WTC11 (cell line): ENCODE measurements around the gene NENF. TPM values are rescaled to one million over a fixed set of nuclear protein-coding genes. Genes with fewer than 3 reads are reported as not detected.

Experiments
- ATAC-seq: fragments of 200-7000 bp; cut with Tn5 transposase; 2 replicates; pipeline ENCODE4 v1.10.0; 2021; ENCODE audit warnings: mild to moderate bottlenecking, moderate library complexity
- CTCF ChIA-PET: fragments of 300-600 bp; sonication (Branson Sonifier 250); formaldehyde crosslinking; loops from one replicate; lab custom pipeline; 2021; ENCODE audit warnings: antibody characterized with exemption; lab: Charles Lee
- POLR2A ChIA-PET: fragments of 350-600 bp; sonication (Branson Sonifier 250); formaldehyde crosslinking; loops from one replicate; lab custom pipeline; 2021; ENCODE audit warnings: antibody characterized with exemption; lab: Charles Lee
- DNase-seq: peaks from one replicate; pipeline ENCODE4 v3.0.0; 2021; ENCODE audit warnings: low spot score
- H3K27ac Mint-ChIP-seq: 2 replicates; pipeline ENCODE4 v1.8.0; 2021; ENCODE audit warnings: mixed read lengths
- H3K27me3 Mint-ChIP-seq: 2 replicates; pipeline ENCODE4 v1.8.0; 2021; ENCODE audit warnings: low read depth, mild to moderate bottlenecking, moderate library complexity, mixed read lengths
- H3K36me3 Mint-ChIP-seq: 2 replicates; pipeline ENCODE4 v1.8.0; 2021; ENCODE audit warnings: mixed read lengths
- H3K4me1 Mint-ChIP-seq: 2 replicates; pipeline ENCODE4 v1.8.0; 2022; ENCODE audit warnings: mixed read lengths
- H3K4me3 Mint-ChIP-seq: 2 replicates; pipeline ENCODE4 v1.8.0; 2021; ENCODE audit warnings: mild to moderate bottlenecking, moderate library complexity, mixed read lengths
- H3K9me3 Mint-ChIP-seq: 2 replicates; pipeline ENCODE4 v1.8.0; 2021; ENCODE audit warnings: mixed read lengths
- ARID4B ChIP-seq: sonication (generic); formaldehyde crosslinking; IDR thresholded peaks from 2 replicates; pipeline ENCODE4 v1.8.0; 2023; ENCODE audit warnings: missing genetic modification reagents, mild to moderate bottlenecking, borderline replicate concordance
- ATF1 ChIP-seq: sonication (generic); formaldehyde crosslinking; IDR thresholded peaks from 2 replicates; pipeline ENCODE4 v1.8.1; 2023; ENCODE audit warnings: mild to moderate bottlenecking, moderate library complexity, missing genetic modification reagents
- CDX4 ChIP-seq: fragments of 250-450 bp; sonication (Bioruptor Pico); IDR thresholded peaks from 2 replicates; pipeline ENCODE4 v1.9.0; 2021; ENCODE audit warnings: moderate library complexity, mild to moderate bottlenecking, inconsistent platforms, borderline replicate concordance
- ERG ChIP-seq: fragments of 250-450 bp; sonication (Bioruptor Pico); IDR thresholded peaks from 2 replicates; pipeline ENCODE4 v1.8.0; 2021; ENCODE audit warnings: mild to moderate bottlenecking
- FOXP1 ChIP-seq: sonication (generic); formaldehyde crosslinking; IDR thresholded peaks from 2 replicates; pipeline ENCODE4 v1.8.0; 2022; ENCODE audit warnings: missing genetic modification reagents, mild to moderate bottlenecking, moderate library complexity, borderline replicate concordance
- GABPB1 ChIP-seq: sonication (generic); formaldehyde crosslinking; IDR thresholded peaks from 2 replicates; pipeline ENCODE4 v1.8.1; 2023; ENCODE audit warnings: mild to moderate bottlenecking, missing genetic modification reagents
- IRF1 ChIP-seq: sonication (generic); formaldehyde crosslinking; IDR thresholded peaks from 2 replicates; pipeline ENCODE4 v1.8.0; 2023; ENCODE audit warnings: missing genetic modification reagents
- JAZF1 ChIP-seq: fragments of 250-450 bp; sonication (Bioruptor Pico); IDR thresholded peaks from 2 replicates; pipeline ENCODE4 v1.9.0; 2021; ENCODE audit warnings: moderate library complexity, mild to moderate bottlenecking, inconsistent platforms
- MAX ChIP-seq: sonication (generic); formaldehyde crosslinking; IDR thresholded peaks from 2 replicates; pipeline ENCODE4 v1.8.0; 2022; ENCODE audit warnings: mild to moderate bottlenecking, missing genetic modification reagents
- NFYB ChIP-seq: sonication (generic); formaldehyde crosslinking; conservative IDR thresholded peaks from 2 replicates; pipeline ENCODE4 v1.8.0; 2022; ENCODE audit warnings: low read depth, missing genetic modification reagents
- PREB ChIP-seq: sonication (generic); formaldehyde crosslinking; IDR thresholded peaks from 2 replicates; pipeline ENCODE4 v1.8.1; 2022; ENCODE audit warnings: mild to moderate bottlenecking, missing genetic modification reagents, moderate library complexity, borderline replicate concordance
- SMAD4 ChIP-seq: sonication (generic); formaldehyde crosslinking; IDR thresholded peaks from 2 replicates; pipeline ENCODE4 v1.8.0; 2022; ENCODE audit warnings: mild to moderate bottlenecking, missing genetic modification reagents
- TP53 ChIP-seq: sonication (generic); formaldehyde crosslinking; IDR thresholded peaks from 2 replicates; pipeline ENCODE4 v1.8.1; 2023; ENCODE audit warnings: mild to moderate bottlenecking, missing genetic modification reagents
- ZBTB43 ChIP-seq: sonication (generic); formaldehyde crosslinking; IDR thresholded peaks from 2 replicates; pipeline ENCODE4 v1.8.1; 2023; ENCODE audit warnings: mild to moderate bottlenecking, missing genetic modification reagents
- ZMAT4 ChIP-seq: fragments of 250-450 bp; sonication (Bioruptor Pico); IDR thresholded peaks from 2 replicates; pipeline ENCODE4 v1.9.0; 2021; ENCODE audit warnings: mild to moderate bottlenecking
- ZNF121 ChIP-seq: sonication (generic); formaldehyde crosslinking; IDR thresholded peaks from 2 replicates; pipeline ENCODE4 v1.8.0; 2023; ENCODE audit warnings: missing genetic modification reagents
- ZNF219 ChIP-seq: sonication (generic); formaldehyde crosslinking; IDR thresholded peaks from 2 replicates; pipeline ENCODE4 v1.8.0; 2023; ENCODE audit warnings: missing genetic modification reagents, mild to moderate bottlenecking, borderline replicate concordance
- ZNF317 ChIP-seq: sonication (generic); formaldehyde crosslinking; IDR thresholded peaks from 2 replicates; pipeline ENCODE4 v1.8.1; 2023; ENCODE audit warnings: low read depth, mild to moderate bottlenecking, moderate library complexity, missing genetic modification reagents, borderline replicate concordance
- ZNF512 ChIP-seq: sonication (generic); formaldehyde crosslinking; IDR thresholded peaks from 2 replicates; pipeline ENCODE4 v1.8.1; 2022; ENCODE audit warnings: missing genetic modification reagents, borderline replicate concordance
- ZNF671 ChIP-seq: fragments of 250-450 bp; sonication (Bioruptor Pico); IDR thresholded peaks from 2 replicates; pipeline ENCODE4 v1.8.0; 2021; ENCODE audit warnings: mild to moderate bottlenecking
- total RNA-seq: library from RNA; stranded (reverse); gene quantifications from 3 replicates; pipeline ENCODE4 v1.2.3, GENCODE V29; 2021

Gene NENF
- total RNA-seq, 1 experiment from 2014 or later: 27.3 TPM

- Mint-ChIP-seq H3K4me1 (no peaks in the 10 kb centered on the region), H3K4me3 (no peak overlapping the region), H3K27ac (no peak overlapping the region), H3K27me3 (no peaks in the 10 kb centered on the region), H3K9me3 (no peaks in the 10 kb centered on the region), H3K36me3 (peaks cover 3% of the 10 kb centered on the region; the same call in 1 of the 2 replicates)
- TF ChIP-seq SMAD4 (CRISPR knock-in tag): no peak
- no peak for TF ChIP-seq IRF1 (CRISPR knock-in tag)
- TF ChIP-seq PREB (CRISPR knock-in tag): no peak
- no peak for TF ChIP-seq ARID4B
- TF ChIP-seq ZMAT4 (CRISPR knock-in tag): no peak
- TF ChIP-seq ZNF121 (CRISPR knock-in tag): no peak
- no peak for TF ChIP-seq ATF1 (CRISPR knock-in tag)
- no peak for TF ChIP-seq ZNF671 (CRISPR knock-in tag)
- no peak for TF ChIP-seq CDX4
- TF ChIP-seq GABPB1 (CRISPR knock-in tag): no peak
- no peak for TF ChIP-seq ZNF317 (CRISPR knock-in tag)
- TF ChIP-seq ZNF512 (CRISPR knock-in tag): no peak
- no peak for TF ChIP-seq ERG (CRISPR knock-in tag)
- no peak for TF ChIP-seq ZBTB43 (CRISPR knock-in tag)
- no peak for TF ChIP-seq MAX (CRISPR knock-in tag)
- TF ChIP-seq FOXP1: no peak
- TF ChIP-seq TP53 (CRISPR knock-in tag): no peak
- TF ChIP-seq ZNF219: no peak
- TF ChIP-seq NFYB (CRISPR knock-in tag): no peak
- no peak for TF ChIP-seq JAZF1 (CRISPR knock-in tag)
- ChIA-PET POLR2A (no interaction called here), CTCF (no interaction called here)
- ATAC-seq (no peak), DNase-seq (no peak)
Measured at GRCh38 chr1:212447478-212447877, 14.8 kb downstream of the NENF start.
